GM20431 (cell line): Measurements from ENCODE around the gene CFAP210.
"Not testable (repeated sequence)": the region's sequence is repeated elsewhere in the genome, so short reads cannot be mapped to it uniquely, and the experiment has no call there.

Experiments
- in situ Hi-C: fragments of 300-500 bp; cut with MseI, MboI; formaldehyde crosslinking; loops from one replicate; pipeline ENCODE4 v1.15.0; 2020; ENCODE audit warnings: low sequenced_read_pairs; ENCODE audit not compliant: unreplicated experiment

CFAP210 gene

GRCh38 chr2:169714699-169715098, 20.5 kb upstream of the CFAP210 start:
- in situ Hi-C loops, result no loop called here

GRCh38 chr2:169713331-169713730, 19.1 kb upstream of the CFAP210 start:
- in situ Hi-C loops, result no loop called here

- in situ Hi-C loops, result no loop called here
These were observed 18.6 kb upstream of the CFAP210 start for GRCh38 chr2:169712791-169713227.

GRCh38 chr2:169711751-169712509, 17.7 kb upstream of the CFAP210 start:
- in situ Hi-C loops, result no loop called here

GRCh38 chr2:169709981-169710380, 15.8 kb upstream of the CFAP210 start:
- in situ Hi-C loops, result no loop called here

- in situ Hi-C loops, result no loop called here
These were observed 15.1 kb upstream of the CFAP210 start for GRCh38 chr2:169709331-169709730.

GRCh38 chr2:169707626-169708025, 13.4 kb upstream of the CFAP210 start:
- in situ Hi-C loops, result no loop called here

GRCh38 chr2:169705927-169706326, 11.7 kb upstream of the CFAP210 start:
- in situ Hi-C loops, result no loop called here

GRCh38 chr2:169704160-169704708, 10.0 kb upstream of the CFAP210 start:
- in situ Hi-C loops, result no loop called here

- in situ Hi-C loops, result no loop called here
These were observed 8.8 kb upstream of the CFAP210 start for GRCh38 chr2:169702996-169703395.

GRCh38 chr2:169699173-169699572, 5.0 kb upstream of the CFAP210 start:
- in situ Hi-C loops, result not testable (repeated sequence)

GRCh38 chr2:169696381-169696780, 2.2 kb upstream of the CFAP210 start:
- in situ Hi-C loops, result no loop called here

GRCh38 chr2:169694894-169695260, 672 bp upstream of the CFAP210 start:
- in situ Hi-C loops, result no loop called here

GRCh38 chr2:169693360-169693759, 845 bp downstream of the CFAP210 start:
- in situ Hi-C loops, result no loop called here

- in situ Hi-C loops, result no loop called here
These were observed 1.5 kb downstream of the CFAP210 start for GRCh38 chr2:169692718-169693117.

- in situ Hi-C loops, result no loop called here
These were observed 3.2 kb downstream of the CFAP210 start for GRCh38 chr2:169690958-169691357.

GRCh38 chr2:169687943-169688342, 6.3 kb downstream of the CFAP210 start:
- in situ Hi-C loops, result not testable (repeated sequence)

- in situ Hi-C loops, result not testable (repeated sequence)
These were observed 7.4 kb downstream of the CFAP210 start for GRCh38 chr2:169686825-169687224.

GRCh38 chr2:169684712-169685111, 9.5 kb downstream of the CFAP210 start:
- in situ Hi-C loops, result not testable (repeated sequence)

- in situ Hi-C loops, result no loop called here
These were observed 10.1 kb downstream of the CFAP210 start for GRCh38 chr2:169684135-169684565.

GRCh38 chr2:169683425-169684134, 10.6 kb downstream of the CFAP210 start:
- in situ Hi-C loops, result no loop called here
